ENCODE results near the gene HBEGF.

GRCh38 chr5:140365282-140365681 is 18.9 kb upstream of the HBEGF start:
- no peak for TF ChIP-seq EZH2phosphoT487 (IDR thresholded peaks at IDR 0.05; ENCODE audit: low read depth)
- no peak for TF ChIP-seq CTCF (IDR thresholded peaks at IDR 0.05; ENCODE audit: low read depth, low read length)

Data from OCI-LY3 (cell line).